Fibroblast of lung (primary cell): ENCODE measurements around the gene PACC1. TPM values are rescaled to one million over a fixed set of nuclear protein-coding genes. Genes with fewer than 3 reads are reported as not detected.

ENCODE experiments used
- DNase-seq, 2 donors: peaks; one replicate each; pipeline versions ENCODE4 v3.0.0 to v3.0.0-alpha.2; 2010; ENCODE audit warnings: low read depth in 2 of 2
- H2AFZ ChIP-seq: 2 replicates; pipeline ENCODE4 v1.5.1; 2012; ENCODE audit warnings: low read length, control low read depth, inconsistent platforms
- H3K27ac ChIP-seq: 2 replicates; pipeline ENCODE4 v1.5.1; 2011; ENCODE audit warnings: low read length, control low read depth; ENCODE audit not compliant: insufficient read depth
- H3K27me3 ChIP-seq: 2 replicates; pipeline ENCODE4 v1.5.1; 2011; ENCODE audit warnings: mild to moderate bottlenecking, low read length; ENCODE audit not compliant: control insufficient read depth, insufficient read depth
- H3K36me3 ChIP-seq: 2 replicates; pipeline ENCODE4 v1.5.1; 2011; ENCODE audit warnings: low read length; ENCODE audit not compliant: control insufficient read depth, insufficient read depth
- H3K4me1 ChIP-seq: 2 replicates; pipeline ENCODE4 v1.5.1; 2011; ENCODE audit warnings: low read length; ENCODE audit not compliant: control insufficient read depth, insufficient read depth; ENCODE audit errors: extremely low read depth
- H3K4me2 ChIP-seq: 2 replicates; pipeline ENCODE4 v1.5.1; 2011; ENCODE audit warnings: low read length, control low read depth; ENCODE audit not compliant: insufficient read depth; ENCODE audit errors: extremely low read depth
- H3K4me3 ChIP-seq, 4 experiments: fragments of 200-600 bp in 1 of 4; sonication (generic) in 1 of 4; replicated peaks in 1 of 4; 2 replicates each; pipeline ENCODE4 v1.5.1; 2011 to 2016; ENCODE audit warnings: low read length in 4 of 4, low read depth in 3 of 4, mild to moderate bottlenecking in 3 of 4, control low read depth in 2 of 4, inconsistent platforms in 1 of 4, mixed read lengths in 1 of 4; ENCODE audit not compliant: insufficient read depth in 1 of 4; ENCODE audit errors: control extremely low read depth in 1 of 4
- H3K79me2 ChIP-seq: 2 replicates; pipeline ENCODE4 v1.5.1; 2012; ENCODE audit warnings: mild to moderate bottlenecking, low read length, inconsistent platforms; ENCODE audit not compliant: control insufficient read depth, insufficient read depth
- H3K9ac ChIP-seq: 2 replicates; pipeline ENCODE4 v1.5.1; 2011; ENCODE audit warnings: mild to moderate bottlenecking, low read length, control low read depth; ENCODE audit not compliant: insufficient read depth
- H3K9me3 ChIP-seq: 2 replicates; pipeline ENCODE4 v1.5.1; 2012; ENCODE audit warnings: low read depth, low read length; ENCODE audit not compliant: control insufficient read depth, insufficient read depth
- H4K20me1 ChIP-seq: 2 replicates; pipeline ENCODE4 v1.5.1; 2011; ENCODE audit warnings: low read length; ENCODE audit not compliant: control insufficient read depth, insufficient read depth; ENCODE audit errors: extremely low read depth
- EZH2 ChIP-seq: IDR thresholded peaks from 2 replicates; pipeline ENCODE4 v1.5.1; 2012; ENCODE audit warnings: low read length, control low read depth, mild to moderate bottlenecking; ENCODE audit errors: missing control alignments
- polyA plus RNA-seq, 2 donors: library from polyadenylated mRNA; depleted of rRNA in 1 of 2; stranded (reverse) in 1 of 2; unstranded in 1 of 2; fragments of >200 nt; gene quantifications; 2 replicates each; pipeline ENCODE4 v1.2.1, GENCODE V29; 2011 to 2012; ENCODE audit warnings: missing spikeins in 1 of 2
- total RNA-seq: library from RNA; depleted of rRNA; stranded (reverse); fragments of >200 nt; gene quantifications from 2 replicates; pipeline ENCODE4 v1.2.1, GENCODE V29; 2014
- TF ChIP-seq, protein P1 (sequence below), 2 donors: IDR thresholded peaks in 1 of 2; conservative IDR thresholded peaks in 1 of 2; 1 replicate in 1 of 2; 2 replicates in 1 of 2; pipeline ENCODE4 v1.5.1; 2011 to 2012; ENCODE audit warnings: low read length in 2 of 2, control low read depth in 1 of 2, inconsistent platforms in 1 of 2, low read depth in 1 of 2, mild to moderate bottlenecking in 1 of 2

The PACC1 gene
- total and polyA plus RNA-seq, 2 donors (not counting 1 experiment from before 2014, with no cell fraction given), result 5.7 to 16.0 TPM

DNA sequence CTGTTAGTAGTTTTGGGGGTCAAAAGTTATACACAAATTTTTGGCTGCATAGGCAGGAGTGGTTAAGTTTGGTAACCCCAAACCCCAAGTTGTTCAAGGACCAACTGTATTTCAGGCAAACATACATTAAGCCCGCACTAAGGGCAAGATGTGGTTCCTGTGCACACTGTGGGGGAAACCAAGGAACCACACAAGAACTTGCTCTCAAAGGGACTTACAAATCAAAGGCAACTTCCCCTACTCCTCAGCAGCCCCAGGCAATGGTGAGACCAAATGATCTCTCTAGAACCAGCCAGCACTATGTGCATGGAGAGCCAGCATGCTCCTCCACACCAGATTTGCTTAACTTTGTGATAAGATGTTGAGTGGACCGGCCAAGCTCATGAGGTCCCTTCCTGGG, 35.3 kb downstream of the PACC1 start:
- Histone ChIP-seq H3K9me3 (no peaks in the 10 kb centered on the region), H3K36me3 (no peaks in the 10 kb centered on the region), H3K27me3 (no peaks in the 10 kb centered on the region), H3K4me2 (no peak overlapping the region), H3K4me3 (no peak overlapping the region), H3K4me1 (no peaks in the 10 kb centered on the region), H2AFZ (no peak overlapping the region), H4K20me1 (no peaks in the 10 kb centered on the region), H3K27ac (no peak overlapping the region), H3K9ac (no peak overlapping the region), H3K79me2 (no peaks in the 10 kb centered on the region)
- no peak for DNase-seq
- no peak for TF ChIP-seq EZH2
- TF ChIP-seq, protein P1, sequence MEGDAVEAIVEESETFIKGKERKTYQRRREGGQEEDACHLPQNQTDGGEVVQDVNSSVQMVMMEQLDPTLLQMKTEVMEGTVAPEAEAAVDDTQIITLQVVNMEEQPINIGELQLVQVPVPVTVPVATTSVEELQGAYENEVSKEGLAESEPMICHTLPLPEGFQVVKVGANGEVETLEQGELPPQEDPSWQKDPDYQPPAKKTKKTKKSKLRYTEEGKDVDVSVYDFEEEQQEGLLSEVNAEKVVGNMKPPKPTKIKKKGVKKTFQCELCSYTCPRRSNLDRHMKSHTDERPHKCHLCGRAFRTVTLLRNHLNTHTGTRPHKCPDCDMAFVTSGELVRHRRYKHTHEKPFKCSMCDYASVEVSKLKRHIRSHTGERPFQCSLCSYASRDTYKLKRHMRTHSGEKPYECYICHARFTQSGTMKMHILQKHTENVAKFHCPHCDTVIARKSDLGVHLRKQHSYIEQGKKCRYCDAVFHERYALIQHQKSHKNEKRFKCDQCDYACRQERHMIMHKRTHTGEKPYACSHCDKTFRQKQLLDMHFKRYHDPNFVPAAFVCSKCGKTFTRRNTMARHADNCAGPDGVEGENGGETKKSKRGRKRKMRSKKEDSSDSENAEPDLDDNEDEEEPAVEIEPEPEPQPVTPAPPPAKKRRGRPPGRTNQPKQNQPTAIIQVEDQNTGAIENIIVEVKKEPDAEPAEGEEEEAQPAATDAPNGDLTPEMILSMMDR (conservative IDR thresholded peaks at IDR 0.05 in 1 of 2, IDR thresholded peaks at IDR 0.05 in 1 of 2; ENCODE audit: low read depth in 1 of 2, low read length in 2 of 2), result no peak

- Histone ChIP-seq H3K79me2 (no peaks in the 10 kb centered on the region), H3K9ac (no peak overlapping the region), H3K27me3 (no peaks in the 10 kb centered on the region), H3K4me3 (no peak overlapping the region), H3K36me3 (no peaks in the 10 kb centered on the region), H3K9me3 (no peaks in the 10 kb centered on the region), H2AFZ (no peak overlapping the region), H4K20me1 (no peaks in the 10 kb centered on the region), H3K4me2 (no peak overlapping the region), H3K27ac (no peak overlapping the region), H3K4me1 (no peaks in the 10 kb centered on the region)
- no peak for TF ChIP-seq EZH2
- TF ChIP-seq, protein P1 (conservative IDR thresholded peaks at IDR 0.05 in 1 of 2, IDR thresholded peaks at IDR 0.05 in 1 of 2; ENCODE audit: low read depth in 1 of 2, low read length in 2 of 2), result no peak
- no peak for DNase-seq
Observed at GRCh38 chr1:212377644-212378043, 37.0 kb downstream of the PACC1 start.

- no peaks in the 10 kb centered on the region for H3K9me3 ChIP-seq
- H3K27me3 ChIP-seq, result no peaks in the 10 kb centered on the region
- no peak for DNase-seq
- H4K20me1 ChIP-seq, result no peaks in the 10 kb centered on the region
- no peaks in the 10 kb centered on the region for H3K79me2 ChIP-seq
- no peak overlapping the region for H3K9ac ChIP-seq
- H3K4me1 ChIP-seq, result no peaks in the 10 kb centered on the region
- no peak overlapping the region for H3K27ac ChIP-seq
- TF ChIP-seq, protein P1 (conservative IDR thresholded peaks at IDR 0.05 in 1 of 2, IDR thresholded peaks at IDR 0.05 in 1 of 2; ENCODE audit: low read depth in 1 of 2, low read length in 2 of 2), result no peak
- no peak for TF ChIP-seq EZH2
- no peak overlapping the region for H3K4me2 ChIP-seq
- no peak overlapping the region for H2AFZ ChIP-seq
- H3K36me3 ChIP-seq, result no peaks in the 10 kb centered on the region
- no peak overlapping the region for H3K4me3 ChIP-seq
Observed at GRCh38 chr1:212375986-212376385, 38.7 kb downstream of the PACC1 start.
